Stimulated activated CD4-positive, alpha-beta T cell treated with anti-CD3 and anti-CD28 coated beads, Interleukin-4, amount 100 ng/mL, for 4 hours (primary cell): ENCODE results near the gene HIVEP3.
A peak's percentile ranks its signal among the peaks of the same experiment; 100 is the strongest.
"Not testable (repeated sequence)": the region's sequence is repeated elsewhere in the genome, so short reads cannot be mapped to it uniquely, and the experiment has no call there.

Source experiments
- DNase-seq, 2 experiments: peaks; one replicate each; pipeline ENCODE4 v3.0.0-alpha.2; 2020

The HIVEP3 gene

DNA sequence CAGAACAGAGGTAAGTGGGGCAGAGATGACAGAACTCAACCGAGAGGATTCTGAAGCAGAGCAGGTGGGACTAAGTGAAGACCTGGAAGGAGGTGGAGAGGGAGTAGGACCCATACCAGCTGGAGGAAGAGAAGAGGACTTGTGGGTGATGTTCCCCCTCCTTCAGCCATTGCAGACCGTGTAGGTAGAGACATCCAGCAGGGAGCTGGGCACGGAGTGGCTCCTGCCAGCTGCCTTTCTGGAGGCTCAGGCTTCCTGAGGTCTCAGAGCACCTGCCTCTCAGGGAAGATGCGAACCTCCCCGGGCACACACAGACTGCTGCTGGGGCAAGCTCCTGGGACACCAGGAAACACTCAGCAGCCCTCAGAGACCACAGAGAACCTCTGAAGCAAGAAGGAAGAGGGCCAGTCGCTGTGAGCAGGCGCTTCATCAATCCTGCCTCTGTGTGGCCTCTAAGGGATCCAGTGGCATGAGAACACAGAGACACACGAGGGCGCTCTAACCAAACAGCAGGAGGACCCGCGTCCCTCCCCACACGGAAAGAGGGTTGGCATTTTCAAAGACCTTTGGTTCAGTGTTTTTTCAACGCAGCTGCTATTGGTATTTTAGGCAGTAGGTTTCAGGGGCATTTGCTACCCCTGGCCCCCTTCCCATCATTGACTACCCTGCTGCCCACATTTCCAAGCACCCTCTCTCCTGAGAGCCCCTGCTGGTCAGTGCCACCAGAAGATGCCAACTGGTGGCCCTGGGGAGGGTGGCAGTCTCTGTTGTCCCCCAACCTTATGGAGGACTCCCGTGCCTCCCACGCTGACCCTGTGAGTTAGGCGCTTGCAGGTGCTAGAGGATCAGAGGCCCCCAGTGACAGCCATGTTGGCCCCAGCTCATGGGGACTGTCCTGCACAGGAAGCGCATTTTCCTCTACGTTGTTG is 344.7 kb downstream of the HIVEP3 start:
- DNase-seq, result peak; percentile 73 to 75

DNA sequence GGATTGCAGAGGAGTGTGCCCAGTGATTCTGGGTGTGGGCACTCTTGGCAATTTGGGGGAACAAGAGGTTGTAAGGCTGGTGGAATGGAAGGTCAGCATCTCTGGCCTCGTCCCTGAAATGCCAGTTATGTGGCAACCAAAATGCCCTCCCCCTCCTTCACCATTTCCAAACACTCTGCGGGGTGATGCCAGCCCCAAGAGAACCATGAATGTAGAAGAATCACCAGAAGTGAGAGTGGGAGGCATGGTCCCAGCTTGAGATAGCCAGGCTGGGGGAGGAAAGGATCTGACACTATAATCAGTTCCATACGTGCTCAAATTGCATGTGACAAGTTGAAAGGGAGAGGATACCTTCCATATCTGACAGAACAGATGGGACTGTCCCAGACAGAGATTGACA is 345.5 kb downstream of the HIVEP3 start:
- DNase-seq, result no peak

DNA sequence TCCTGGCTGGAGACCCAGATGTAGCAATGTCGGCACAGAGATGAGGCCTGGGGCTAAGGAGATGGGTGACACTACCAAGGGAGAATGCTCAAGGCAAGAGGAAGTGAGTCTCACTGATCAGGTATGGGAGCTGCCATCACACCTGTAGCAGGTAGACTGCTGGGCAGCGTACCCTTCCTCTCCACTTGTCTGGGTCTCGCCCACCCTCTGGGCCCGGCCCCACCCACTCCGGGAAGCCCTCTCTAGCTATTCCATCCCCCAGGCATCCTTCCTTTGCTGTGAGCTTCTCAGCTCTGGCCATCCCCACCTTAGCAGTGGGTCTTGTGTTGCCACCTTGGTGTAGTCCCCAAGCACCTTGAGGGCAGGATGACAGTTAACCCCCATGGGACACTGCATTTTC is 346.5 kb downstream of the HIVEP3 start:
- DNase-seq, result no peak

DNA sequence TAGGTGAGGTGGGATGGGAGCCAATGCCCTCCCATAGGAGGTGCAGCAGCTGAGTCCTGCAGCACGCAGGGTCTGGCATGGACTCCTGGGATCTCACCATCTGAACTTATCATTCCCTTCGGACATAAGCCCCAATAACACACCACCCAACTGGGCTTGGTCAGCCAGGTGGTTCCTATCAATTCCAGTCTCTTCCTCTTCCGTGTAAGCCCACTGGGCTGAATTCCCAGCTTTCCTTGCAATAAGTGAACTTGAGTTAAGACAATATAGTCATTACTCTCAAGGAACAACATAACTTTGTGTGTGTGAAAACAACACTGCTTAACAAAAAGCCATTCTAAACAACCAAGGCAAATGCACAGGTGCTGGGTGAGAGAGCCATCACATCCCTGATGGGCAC is 347.7 kb downstream of the HIVEP3 start:
- no peak for DNase-seq

DNA sequence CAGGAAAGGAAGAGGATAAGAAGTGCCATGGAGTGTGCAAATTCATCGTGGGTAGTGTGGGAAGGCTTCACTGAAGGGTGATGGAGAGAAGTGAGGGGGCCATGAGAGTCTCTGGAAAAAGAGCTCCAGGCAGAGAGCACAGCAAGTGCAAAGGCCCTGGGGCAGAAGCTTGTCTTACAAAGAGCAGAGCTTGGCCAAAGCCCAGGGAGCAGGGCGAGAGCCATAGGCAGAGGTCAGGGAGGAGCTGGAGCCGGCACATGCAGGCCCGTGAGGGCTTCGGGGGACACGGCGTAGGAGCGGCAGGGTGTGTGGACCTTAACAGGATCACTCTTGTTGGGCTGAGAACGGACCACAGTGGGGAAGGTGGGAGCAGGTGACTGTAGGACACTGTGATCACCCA is 350.5 kb downstream of the HIVEP3 start:
- DNase-seq, result no peak

DNA sequence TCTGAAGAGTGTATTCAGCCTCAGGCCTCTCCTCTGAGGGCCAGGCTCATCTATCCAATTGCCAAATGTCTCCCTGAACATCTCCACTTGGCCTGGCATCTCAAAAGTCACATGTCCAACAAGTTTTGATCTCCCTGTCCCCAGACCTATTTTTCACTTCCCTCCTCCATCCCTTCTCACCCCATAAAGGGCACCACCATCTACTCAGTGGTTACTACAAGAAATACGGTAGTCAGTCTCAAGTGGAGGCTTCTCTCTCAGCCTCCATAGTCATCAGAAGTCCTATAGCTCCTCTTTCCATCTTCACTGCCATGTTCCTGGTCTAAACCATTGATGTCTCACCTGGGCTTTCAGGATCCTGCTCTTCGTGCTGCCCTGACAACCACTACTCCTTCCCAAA is 351.8 kb downstream of the HIVEP3 start:
- no peak for DNase-seq

DNA sequence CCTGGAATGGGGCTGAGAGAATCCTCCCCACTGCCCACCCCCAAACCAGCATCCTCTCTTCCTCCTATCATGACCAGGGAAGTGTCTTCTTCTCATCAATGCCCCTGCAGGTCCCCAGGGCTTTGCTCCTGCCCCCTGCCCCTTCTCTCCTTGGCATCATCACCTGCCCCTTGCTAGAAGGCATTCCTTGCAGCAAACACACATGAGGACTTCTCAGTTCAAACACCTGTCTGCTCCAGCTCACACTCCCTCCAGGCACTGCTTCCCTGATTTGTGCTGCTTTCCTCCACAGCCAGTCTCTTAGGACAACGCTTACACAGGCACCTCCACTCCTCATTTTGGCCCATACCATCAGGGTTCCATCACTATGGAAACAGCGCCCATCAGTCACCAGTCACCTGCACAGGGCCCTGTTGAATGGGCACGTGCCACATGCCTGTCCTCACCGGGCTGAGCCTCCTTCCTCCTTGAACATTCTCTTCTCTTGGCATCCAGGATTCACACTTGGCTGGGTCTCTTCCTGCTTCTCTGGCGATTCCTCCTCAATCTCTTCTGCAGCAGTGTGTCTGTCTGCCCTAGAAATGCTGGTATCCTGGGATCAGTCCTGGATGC is 352.3 kb downstream of the HIVEP3 start:
- DNase-seq, result no peak

DNA sequence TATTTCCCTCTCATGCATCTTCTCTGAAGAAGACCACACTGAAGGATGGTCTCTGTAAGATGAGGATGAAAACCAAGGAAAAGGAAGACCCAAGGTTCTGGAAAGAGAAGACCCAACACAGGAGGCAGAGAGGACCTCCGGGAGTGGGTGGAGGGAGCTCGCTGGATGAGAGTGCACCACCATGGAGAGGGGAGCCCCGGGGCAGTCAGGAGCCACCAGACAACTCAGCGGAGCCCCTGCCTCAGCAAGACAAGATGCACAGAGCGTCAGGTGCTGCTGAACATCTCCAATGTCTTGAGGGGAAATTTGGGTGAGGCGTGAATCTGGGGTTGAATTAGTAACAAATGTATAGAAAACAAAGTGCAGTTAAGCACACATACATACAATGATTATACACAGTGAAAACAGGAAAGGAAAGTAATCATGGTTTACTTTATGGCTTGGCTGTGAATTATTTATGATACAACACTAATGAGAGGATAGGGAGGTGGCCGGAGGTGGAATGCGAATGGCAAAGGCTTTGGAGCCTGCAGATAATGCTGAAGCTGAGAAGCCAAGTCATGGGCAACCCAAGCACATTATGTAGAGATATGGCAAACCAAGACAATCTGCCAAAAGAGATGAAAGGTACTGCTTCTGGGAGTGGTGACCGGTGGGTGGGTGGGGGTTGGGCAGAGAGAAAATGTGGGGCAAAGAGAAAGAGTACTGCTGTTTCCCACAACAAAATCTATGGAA is 353.8 kb downstream of the HIVEP3 start:
- no peak for DNase-seq

DNA sequence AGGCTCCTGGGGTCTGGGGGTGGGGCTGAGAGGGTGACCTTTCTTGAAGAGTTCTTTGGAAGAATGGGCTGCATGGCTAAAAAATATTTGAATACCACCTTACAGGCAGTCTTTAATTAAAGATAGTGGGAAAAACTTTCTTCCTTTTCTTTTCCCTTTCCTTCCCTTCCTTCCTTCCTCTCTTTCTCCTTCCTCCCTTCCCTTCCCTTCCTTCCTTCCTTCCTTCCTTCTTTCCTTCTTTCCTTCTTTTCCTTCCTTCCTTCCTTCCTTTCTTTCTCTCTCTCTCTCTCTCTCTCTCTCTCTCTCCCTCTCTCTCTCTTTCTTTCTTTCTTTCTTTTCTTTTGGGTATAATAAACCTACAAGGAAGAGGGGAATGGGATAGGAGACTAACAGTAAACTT is 356.4 kb downstream of the HIVEP3 start:
- DNase-seq, result no peak

DNA sequence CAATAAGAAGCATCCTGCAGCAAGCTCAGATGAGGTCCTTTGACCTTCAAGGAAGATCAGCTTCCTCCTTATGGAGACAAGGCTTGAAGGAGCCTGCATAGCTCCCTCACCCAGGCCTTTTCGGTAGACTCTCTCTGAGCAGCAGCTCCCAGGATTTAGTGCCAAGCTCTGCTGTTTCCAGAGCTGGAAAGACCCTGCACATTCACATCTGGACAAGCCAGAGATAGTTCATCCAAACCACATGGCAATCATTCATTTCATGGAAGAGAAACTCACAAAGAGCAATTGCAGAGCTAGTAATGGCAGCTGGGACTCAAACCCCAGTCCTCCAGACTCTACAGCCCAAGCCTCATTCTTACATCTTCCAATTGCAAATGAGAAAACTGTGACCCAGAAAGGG is 357.8 kb downstream of the HIVEP3 start:
- DNase-seq, result no peak

DNA sequence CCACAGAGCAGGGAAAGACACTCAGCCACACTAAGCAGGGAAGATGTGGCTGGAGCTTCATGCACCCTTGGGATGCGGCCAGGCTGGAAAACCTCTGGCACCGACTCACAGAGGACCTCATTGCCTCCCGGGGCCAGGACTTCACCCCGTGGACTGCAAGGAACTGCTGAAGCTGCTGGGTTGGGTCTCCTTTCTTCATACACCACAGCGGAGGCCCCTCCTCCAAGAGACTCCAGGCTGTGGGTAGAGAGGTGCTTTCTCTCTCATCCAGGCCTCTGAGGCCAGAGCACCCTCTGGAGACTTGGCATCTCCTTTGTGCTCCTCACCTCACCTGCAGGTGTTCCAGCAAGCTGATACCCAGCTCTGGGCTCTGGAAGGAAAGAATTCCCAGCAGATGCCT is 358.2 kb downstream of the HIVEP3 start:
- DNase-seq, result no peak

DNA sequence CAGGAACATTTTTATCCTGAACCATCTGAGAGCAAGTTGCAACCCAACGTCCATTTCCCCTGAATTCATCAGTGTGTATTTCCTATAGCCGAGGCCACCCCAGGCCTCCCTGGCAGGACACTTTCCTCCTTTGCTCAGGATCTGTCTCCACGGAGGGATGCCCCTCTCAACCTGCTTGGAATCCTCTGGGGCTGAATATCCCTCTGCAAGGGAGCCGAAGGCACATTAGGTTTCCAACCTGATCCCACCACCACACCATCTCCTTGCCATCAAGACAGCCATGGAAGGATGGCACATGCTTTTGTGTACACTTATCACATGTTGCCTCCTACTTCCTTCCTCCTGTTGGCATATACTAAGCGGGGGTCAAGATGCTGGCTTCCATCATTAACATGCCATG is 359.4 kb downstream of the HIVEP3 start:
- DNase-seq, result no peak

DNA sequence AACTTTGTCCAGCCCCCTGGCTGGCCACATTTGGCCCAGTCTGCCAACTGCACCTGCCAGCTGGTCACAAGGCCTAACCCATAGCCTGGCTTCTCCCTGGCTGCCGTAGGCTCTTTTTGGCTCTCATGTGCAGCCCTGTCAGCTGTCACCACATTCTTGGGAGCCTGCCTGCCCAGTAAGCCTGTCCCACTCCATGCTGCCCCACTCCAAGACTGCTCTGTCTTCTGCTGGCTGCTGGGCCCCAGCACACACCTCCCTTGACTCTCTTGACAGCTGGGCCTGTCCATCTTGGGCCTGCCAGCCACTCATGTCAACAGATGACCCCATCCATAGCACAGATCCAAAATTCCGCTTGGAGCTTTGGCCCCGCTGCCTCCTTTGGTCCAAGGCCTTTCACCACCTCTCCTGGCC is 360.0 kb downstream of the HIVEP3 start:
- DNase-seq, result no peak

DNA sequence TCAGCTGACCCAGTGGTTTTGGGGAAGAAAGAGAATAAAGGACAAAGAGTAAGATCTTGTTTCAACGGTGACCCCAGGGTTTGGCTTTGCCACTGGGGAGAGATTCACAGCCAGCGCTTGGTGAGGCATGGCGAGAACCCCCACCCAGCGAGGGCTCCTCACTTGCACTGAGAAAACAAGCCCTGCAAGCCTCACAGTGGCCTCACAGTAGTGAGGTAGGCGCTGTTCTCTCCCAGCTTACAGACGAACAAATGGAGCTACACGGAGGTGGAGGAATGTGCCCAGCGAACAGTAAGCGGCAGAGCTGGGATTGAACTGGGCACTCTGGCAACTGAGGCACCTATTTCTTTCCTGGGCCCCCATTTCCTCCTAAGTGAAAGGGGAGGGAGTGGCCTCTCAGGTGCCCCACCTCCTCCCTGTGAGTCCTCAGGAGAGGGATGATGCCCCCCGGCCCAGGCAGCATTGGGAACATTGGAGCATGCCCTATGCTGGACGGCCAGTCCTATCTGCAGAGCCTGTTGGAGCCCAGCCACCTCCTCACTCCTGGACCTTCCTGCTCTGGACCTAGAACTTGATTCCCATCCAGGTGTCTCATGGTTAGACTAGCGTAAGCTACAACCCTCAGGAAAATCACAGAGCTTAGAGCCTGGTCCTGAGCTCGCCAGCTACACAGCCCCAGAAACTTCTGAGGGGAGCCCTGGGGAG is 360.8 kb downstream of the HIVEP3 start:
- DNase-seq, result no peak

DNA sequence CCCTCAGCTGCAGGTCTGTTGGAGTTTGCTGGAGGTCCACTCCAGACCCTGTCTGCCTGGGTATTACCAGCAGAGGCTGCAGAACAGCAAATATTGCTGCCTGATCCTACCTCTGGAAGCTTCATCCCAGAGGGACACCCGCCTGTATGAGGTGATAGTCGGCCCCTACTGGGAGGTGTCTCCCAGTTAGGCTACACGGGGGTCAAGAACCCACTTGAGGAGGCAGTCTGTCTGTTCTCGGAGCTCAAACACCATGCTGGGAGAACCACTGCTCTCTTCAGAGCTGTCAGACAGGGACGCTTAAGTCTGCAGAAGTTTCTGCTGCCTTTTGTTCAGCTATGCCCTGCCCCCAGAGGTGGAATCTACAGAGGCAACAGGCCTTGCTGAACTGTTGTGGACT is 364.0 kb downstream of the HIVEP3 start:
- not testable (repeated sequence) for DNase-seq

DNA sequence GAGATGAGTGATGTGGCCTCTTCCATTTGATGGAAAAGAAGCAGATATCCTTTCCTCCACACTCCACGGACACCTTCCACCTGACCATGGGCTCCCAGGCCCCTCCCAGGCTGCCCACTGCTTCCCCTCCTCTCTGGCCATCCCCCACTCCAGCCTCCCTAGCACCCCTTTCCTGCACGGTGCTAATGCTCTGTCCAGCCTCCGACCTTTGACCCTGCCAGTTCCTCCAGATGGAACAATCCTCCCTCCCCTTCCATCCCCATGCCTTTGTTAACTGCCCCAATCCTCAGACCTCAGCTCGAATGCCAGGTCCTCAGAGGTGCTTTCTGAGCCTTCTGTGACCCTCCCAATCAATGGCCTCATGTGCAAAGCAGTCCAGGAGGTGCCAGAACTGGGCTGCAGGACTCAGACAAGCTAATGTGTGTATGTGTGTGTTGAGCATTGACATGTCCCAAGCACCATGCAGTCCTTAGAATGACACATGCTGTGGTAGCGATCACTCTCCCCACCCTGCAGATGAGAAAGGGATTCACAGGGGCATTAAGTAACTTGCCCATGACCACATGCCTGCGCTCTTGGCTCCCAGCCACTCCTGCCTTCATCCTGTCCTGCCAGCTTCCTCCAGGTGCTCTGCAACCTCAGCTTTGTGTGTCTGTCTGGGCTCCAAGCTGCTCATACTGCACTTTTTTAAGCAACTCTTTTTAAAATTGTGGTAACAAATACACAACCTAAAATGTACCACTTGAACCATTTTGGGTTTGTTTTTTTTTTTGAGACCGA is 370.8 kb downstream of the HIVEP3 start:
- no peak for DNase-seq

DNA sequence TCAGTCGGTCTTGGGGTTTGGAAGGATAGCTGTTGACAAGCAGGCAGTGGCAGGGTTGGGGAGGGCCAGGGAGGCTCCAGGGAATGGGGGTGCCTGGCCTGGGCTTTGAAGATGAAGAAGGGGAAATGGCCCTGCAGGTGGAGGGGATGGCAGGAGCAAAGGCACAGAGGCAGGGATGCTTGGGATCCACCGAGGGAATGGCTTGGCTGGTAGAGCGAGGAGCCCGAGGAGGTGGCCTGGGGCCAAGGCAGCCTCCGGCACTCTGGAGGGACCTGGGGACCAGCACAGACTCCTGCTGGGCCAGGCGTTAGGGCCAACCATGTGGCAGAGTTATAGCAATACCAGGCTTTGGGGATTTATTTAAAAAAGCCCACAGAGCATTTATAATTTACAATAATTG is 371.4 kb downstream of the HIVEP3 start:
- DNase-seq, result no peak

DNA sequence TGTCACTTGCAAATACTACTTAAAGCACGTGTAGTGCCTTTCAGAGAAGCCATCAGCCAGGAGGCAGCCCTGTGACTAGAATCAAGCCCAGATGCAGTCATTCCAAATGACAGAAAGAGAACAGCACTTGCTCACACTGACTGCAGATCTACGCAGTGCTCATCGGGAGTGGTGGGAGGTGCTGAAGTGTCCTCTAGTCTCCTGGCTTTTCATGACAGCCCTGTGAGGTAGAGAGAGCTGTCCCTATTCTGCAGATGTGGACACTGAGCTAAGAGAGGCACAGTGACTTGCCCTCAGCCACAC is 371.9 kb downstream of the HIVEP3 start:
- DNase-seq, result no peak

DNA sequence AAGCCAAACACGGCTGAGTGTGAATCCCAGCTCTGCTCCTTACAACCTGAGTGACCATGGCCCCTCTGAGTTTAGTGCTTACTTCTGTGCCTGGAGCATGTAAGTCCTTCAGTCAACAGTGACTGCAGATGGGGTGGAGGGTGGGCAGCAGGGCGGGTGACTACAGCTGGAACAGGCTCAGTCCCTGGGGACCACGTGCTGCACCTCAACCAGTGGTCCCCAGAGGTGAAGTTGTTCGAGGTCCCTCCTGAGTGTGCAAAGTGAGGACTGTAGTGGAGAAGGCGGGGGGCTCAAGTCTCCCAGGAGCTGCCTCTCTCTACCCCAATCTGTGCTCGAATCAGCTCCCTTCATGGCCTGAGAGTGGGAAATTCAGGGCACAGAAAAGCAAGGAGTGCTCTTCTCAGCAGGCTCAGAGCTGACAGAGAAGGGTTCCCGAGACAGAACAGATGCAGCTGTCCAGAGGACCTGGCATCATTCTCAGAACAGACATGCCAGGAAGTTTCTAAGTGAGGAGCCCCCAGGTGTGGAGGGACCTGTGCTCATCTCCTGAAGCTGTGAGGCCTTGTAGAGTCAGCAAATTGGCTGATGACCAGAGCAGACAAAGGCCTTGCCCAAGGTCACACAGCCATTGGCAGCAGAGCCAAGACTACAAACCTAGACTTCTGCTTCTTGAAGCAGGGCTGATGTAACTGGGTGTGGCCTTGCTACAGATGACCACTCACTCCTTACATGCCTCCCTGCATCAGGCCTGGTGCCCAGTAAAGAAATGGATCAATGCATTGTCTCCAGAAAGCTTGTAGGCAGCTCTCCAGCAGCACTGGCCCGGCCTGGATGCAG is 372.5 kb downstream of the HIVEP3 start:
- DNase-seq, result no peak

DNA sequence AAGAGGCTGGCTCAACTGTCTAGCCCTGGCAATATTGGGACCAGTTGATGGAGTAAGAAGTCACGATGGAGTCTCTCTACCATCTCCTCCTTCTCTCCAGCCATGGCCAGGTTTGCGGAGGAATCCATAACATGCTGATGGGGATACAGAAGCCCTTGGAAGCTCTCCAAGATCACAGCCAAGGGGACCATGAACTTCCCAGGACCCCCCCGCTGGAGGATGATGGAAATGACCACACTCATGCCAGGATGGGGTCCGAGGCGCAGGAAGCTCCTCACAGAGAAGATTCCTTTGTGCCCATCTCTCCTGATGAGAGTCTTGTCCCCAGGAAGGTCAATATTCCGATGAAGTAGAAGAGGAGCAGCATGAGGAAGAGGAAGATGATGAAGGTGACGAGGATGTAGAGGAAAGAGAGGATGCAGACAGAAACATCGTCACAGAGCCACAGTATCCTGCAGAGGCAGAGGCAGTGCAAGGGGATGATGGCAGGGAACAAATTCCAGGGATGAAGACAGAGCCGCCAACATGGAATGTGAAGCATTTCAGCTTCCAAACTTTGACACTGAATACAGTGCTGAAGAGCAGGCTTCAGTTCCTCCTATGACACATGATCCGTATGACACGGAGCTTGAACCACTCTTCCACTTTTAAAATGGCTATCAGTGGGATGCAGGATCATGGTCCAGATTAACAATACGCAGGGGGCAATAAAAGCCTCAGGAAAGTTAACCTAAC is 376.4 kb downstream of the HIVEP3 start:
- DNase-seq, result no peak

DNA sequence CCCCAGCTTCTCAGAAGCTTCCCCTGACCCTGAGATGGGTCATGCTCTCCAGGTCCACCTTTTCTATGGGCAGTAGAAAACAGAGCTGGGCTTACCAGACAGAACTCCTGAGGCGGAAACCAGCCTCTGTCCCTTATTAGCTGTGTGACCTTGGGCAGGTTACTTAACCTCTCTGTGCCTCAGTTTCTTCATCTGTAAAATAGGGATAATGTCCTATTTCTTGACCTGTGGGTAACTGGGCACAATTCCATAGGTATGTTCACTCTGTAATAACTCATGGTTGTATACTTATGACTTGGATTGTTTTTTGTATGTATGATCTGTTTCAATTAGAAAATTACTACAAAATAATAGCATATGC is 377.1 kb downstream of the HIVEP3 start:
- no peak for DNase-seq
